ENCODE measurements around the gene ACOXL.

DNA sequence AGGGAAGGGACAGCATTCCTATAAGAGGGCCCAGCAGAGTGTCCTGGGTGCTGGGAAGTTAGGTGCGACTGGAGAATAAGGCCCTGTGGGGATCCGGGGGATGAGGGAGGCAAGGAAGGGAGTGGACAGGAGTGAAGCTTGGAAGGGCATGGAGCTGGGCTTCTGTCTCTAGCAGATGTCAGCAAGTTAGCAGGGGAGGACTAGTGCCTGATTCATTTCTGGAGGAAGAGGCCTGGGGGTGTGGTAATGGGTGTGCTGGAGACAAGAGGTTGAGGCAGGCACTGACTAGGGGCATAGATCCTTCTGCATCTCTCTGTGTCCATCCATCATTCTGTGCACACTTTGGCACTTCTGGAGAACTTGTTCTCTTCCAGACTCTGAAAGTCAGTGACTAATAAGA, 134.7 kb downstream of the ACOXL start:
- TF ChIP-seq, protein P1, sequence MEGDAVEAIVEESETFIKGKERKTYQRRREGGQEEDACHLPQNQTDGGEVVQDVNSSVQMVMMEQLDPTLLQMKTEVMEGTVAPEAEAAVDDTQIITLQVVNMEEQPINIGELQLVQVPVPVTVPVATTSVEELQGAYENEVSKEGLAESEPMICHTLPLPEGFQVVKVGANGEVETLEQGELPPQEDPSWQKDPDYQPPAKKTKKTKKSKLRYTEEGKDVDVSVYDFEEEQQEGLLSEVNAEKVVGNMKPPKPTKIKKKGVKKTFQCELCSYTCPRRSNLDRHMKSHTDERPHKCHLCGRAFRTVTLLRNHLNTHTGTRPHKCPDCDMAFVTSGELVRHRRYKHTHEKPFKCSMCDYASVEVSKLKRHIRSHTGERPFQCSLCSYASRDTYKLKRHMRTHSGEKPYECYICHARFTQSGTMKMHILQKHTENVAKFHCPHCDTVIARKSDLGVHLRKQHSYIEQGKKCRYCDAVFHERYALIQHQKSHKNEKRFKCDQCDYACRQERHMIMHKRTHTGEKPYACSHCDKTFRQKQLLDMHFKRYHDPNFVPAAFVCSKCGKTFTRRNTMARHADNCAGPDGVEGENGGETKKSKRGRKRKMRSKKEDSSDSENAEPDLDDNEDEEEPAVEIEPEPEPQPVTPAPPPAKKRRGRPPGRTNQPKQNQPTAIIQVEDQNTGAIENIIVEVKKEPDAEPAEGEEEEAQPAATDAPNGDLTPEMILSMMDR (IDR thresholded peaks at IDR 0.05; ENCODE audit: insufficient read depth, low read depth, low read length): no peak
- no peak for TF ChIP-seq EZH2 (IDR thresholded peaks at IDR 0.05; ENCODE audit: insufficient read depth, low read length)

Data from astrocyte (in vitro differentiated cells and primary cell).